AG20443 (cell line): ENCODE results near the gene ADAMTS16.
A peak's percentile ranks its signal among the peaks of the same experiment; 100 is the strongest.

Experiments used
- DNase-seq: peaks from one replicate; pipeline ENCODE4 v3.0.0; 2012; ENCODE audit warnings: low spot score, mixed read lengths

The ADAMTS16 gene

DNA sequence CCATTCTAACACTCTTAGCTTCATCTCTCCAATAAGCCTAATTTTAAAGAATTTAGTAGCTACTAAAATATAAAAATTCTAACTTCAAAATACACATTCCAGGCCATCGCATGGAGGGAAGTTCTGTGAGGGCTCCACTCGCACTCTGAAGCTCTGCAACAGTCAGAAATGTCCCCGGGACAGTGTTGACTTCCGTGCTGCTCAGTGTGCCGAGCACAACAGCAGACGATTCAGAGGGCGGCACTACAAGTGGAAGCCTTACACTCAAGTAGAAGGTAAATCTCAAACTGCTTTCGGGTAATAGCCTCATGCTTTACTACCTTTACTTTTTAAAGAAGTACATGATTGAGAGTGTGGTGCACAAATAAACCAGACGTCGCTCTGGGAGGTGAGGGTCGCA lies 94.8 kb downstream of the ADAMTS16 start:
- DNase-seq = no peak

DNA sequence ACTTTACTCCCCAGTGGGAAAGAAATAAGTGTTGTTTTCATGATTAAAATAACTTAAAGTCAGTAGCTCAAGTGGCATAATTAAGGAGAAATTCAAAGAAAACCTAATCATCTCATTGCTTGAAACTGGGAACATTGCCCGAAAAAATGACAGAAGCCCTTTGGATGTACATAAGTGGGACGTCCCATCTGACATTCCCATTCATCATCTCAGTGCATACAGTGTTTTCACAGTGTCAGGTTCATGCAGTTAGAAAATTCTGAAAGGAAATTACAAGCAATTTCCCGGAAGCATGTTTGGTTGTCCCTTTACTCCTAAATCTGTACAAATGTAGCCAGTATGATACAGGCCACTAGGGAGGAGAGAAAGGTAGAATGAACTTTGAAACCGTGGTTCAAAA lies 95.6 kb downstream of the ADAMTS16 start:
- DNase-seq = no peak

DNA sequence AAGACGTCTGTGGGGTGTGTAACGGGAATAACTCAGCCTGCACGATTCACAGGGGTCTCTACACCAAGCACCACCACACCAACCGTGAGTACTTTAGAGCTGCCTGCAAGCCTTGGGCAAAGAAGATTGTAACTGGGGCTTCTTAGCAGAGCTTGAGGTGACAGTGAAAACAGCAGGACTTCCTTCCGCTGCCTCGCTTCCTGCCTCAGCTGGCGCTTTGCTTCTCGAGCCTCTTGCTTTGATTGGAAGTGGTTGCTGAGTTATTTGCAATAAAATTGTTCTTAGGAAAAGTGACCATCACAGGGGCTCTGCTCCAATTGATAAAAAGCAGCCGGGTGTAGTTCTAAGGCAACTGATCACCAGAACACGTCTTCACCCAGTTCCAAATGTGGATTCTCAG lies 99.1 kb downstream of the ADAMTS16 start:
- DNase-seq = no peak

DNA sequence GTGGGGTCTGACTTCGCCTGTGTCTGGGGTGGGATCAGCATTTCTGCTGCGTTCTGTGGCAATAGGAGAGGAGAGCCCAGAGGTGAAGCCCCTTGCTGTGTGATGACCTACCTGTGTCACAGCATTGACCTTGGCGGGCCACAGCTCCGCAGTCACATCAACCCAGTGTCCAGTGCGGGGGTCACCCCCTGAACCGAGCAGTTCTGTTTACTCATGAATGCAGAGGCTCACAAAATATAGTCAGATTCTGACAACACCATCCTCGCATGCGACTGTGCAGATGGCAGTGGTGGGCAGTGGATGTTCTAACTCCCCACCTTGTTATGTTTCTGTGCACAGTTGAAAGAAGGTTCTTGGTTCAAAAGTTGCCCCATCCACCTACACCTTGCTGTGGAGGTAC lies 100.1 kb downstream of the ADAMTS16 start:
- DNase-seq = no peak

DNA sequence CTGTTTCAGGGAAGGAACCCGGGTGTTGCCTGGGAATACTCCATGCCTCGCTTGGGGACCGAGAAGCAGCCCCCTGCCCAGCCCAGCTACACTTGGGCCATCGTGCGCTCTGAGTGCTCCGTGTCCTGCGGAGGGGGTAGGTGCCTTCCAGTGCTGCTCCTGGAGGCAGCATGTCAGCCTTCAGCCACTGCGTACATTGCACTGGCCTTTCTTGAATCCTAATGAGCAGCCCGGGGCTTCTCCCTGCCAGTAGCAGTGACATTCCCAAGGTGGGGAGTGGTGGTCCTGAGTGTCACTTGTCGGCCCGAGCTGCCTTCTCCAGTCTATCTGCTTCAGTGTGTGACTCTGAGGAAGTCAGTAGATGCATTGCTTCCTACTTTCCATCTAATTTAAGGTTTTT lies 101.9 kb downstream of the ADAMTS16 start:
- DNase-seq = no peak

DNA sequence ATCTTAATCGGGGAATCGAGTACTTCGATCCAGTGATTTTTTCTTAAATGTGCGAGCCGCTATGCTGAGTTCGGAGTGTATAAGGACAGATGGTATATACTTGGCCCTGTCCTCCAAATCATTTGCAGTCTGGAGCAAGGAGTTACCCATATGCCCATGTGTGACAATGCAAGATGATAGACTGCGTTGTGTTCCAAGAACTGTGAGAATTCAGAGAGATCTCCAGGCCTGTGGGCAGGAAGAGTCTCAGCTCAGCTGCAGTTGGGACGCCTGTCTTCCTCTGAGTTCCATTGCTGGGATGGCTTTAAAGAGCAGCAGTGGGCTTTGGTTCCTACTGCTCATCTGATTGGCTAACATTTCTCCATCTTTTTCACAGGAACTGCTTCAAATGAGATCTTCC lies 106.6 kb downstream of the ADAMTS16 start:
- no peak for DNase-seq

DNA sequence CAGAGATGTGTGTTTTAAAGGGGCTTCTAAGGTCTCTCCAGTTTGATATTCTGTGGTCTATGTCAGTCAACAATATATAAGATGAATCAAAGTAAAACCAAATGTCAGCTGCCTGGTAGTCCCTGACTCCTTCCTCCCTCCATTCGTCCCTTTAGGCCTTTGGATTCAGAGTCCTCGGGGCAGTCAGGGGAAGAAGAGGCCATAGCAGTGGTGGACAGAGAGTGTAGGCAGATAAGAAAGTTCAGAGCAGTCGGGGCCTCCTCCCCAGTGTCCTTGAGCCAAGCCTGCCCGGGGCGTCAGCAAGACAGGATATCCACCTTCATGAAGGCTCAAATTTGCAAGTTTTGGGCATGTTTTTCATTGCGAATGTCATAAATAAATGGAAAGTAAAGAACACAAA lies 110.6 kb downstream of the ADAMTS16 start:
- no peak for DNase-seq

DNA sequence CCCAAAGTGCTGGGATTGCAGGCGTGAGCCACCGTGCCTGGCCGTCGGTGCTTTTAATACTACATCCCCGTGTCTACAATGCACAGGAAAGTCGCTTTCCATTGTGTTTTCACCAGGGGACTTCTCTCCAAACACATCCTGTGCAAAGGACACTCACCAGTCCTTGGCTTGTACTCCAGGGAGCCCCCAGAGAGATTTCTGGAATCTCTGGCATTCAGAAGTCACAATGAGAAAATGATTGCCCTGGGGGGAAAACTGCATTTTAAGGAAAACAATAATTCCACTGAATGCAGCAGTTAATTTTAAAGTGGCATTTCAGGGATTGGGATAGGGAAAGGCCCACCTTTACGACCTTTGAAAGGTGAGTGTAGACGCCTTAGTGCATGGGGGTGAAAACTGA lies 112.0 kb downstream of the ADAMTS16 start:
- no peak for DNase-seq

DNA sequence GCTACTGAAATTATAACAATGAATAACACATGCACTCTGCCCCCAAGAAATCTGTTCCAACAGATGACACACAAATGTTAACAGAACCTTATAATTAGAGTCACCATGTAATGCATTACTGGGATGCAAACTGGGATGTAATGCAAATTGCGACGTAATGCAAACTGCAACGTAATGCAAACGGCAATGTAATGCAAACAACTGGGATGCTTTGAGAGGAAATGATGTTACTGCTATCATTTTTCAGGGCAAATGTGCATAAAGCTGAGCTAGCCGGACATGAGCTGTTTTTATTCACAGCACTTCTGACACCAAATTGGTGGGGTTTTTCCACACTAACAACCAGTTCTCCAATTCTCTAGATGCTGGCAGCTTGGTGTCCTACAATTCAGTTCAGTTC lies 117.2 kb downstream of the ADAMTS16 start:
- DNase-seq = no peak

DNA sequence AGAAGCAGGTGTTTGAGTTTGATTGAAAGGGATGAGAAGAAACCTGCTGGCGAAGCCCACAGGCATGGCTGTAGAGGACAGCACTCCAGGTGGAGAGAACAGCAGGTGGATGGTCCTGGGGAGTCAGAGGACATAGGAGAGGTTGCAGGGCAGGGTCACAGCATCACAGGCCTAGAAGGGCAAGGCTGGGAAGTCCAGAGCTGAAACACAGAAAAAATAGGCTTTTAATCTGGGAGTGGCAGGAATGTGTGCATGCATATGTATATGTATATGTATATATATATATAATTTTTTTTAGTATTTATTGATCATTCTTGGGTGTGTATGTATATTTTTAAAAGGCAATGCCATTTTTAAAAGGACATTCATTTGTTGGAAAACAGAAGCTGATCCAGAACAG lies 118.4 kb downstream of the ADAMTS16 start:
- no peak for DNase-seq

DNA sequence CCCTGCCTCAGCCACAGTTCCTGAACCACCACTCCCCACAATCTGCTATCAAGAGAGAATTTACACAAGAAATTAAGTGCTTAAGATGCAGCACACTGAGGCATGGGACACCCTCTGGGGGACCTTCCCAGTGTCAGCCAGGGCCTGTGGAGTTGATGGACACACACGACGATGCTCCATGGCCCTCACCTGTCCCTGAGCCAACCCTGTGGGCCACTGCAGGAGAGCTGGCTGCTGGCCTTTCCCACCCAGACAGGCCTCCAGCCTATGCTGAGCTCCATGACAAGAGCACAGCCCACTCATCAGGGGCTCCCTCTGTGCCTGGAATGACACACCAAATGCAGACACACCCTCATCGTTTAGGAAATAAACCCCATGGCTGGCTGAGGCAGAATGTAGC lies 124.6 kb downstream of the ADAMTS16 start:
- DNase-seq = no peak

DNA sequence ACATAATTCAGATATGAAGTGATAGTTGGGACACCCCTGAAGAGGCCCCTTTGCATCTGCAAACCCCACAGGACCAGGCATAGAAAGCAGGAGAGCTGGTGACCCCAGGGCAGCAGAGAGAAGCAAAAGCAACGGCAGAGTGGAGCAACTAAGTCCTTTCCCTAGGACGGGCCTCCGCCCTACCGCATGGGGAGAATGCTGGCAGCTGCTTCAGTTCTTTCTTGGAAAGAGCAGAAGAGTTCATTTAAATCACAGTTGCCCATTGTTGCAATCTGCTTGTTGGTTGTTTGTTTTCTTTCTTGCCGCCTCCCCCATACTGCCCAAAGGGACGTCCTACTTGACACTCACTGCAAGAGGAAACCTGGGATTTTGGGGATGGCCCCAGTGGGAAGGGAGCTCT lies 126.2 kb downstream of the ADAMTS16 start:
- no peak for DNase-seq

DNA sequence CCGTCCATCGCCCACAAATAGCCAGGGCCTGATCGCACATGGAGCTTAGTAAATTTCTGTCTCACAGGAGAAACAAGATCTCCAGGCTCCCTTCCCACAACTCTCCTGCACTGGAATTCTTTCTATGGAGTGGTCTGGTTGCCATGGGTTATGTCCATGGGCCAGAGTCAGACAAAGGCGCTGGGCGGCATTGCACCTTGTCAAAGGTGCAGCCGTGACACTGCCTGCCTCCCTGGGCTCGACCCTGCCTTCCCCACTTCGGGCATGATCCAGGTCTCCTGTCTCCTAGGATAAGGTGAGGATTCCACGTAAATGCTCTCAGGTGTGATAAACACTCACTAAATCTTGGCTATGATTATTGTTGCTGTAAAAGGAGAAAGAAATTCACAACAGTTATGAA lies 130.0 kb downstream of the ADAMTS16 start:
- DNase-seq = no peak

DNA sequence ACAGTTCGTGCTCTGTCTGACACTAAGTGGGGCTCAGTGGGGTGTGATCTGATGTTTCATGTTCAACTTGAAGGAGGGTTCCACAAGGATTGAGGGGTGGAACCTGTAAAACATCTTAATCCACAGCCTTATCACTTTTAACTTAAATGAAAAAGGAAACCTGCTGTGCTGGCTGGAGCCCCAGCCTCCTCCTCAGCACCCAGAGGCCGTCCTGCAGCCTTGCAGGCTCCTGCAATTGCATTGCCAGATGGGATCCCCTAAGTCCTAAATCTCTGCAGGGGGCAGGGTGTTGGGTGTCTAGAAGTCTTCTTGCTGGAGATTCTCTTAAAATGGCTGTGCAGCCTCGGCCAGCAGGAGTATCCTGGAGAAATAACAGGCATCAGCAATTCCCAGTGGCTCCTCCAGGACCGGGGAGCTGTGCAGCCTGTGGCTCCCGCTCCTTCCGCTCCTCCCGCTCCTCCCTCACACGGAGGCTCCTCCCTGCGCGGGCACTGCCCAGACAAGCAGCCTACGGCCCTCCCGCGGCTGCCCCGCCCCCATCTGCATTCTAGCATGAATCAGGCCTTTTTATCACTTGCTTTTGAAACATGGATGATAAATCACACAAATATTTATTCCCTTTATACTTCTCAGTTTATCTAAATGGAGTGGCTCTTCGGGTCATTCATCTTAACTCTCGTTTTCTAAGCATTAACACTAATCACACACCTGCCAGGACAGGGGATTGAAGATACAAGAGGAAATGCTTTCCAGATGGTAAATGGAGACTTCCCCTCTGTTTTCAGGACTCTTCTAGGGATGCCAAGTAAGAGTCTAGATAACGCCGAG lies 131.0 kb downstream of the ADAMTS16 start:
- DNase-seq = peak; percentile 91

DNA sequence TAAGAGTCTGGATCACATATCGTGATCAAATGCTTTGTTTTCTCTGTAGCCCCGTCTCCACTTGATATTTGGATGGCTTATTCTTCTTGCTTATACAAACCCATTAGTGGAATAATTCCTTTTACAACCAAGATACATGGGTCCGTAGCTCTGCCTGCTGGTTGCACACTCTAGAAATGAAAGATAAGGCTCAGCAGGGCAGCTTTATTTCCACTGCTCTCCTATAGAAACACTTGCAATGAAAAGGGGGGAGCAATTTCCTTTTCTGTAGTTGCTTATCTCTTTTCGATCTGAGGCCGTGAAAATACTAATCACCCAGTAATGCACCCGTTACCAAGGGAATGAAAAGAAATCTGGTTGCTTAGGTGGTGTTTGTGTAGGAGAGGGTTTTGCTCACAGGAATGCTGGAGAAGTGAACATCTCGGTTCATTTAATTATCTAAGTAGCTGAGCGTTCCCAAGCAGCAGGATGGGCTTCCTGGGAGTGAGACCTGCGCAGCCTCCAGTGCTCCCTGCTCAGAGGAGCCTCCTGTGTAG lies 131.7 kb downstream of the ADAMTS16 start:
- no peak for DNase-seq

DNA sequence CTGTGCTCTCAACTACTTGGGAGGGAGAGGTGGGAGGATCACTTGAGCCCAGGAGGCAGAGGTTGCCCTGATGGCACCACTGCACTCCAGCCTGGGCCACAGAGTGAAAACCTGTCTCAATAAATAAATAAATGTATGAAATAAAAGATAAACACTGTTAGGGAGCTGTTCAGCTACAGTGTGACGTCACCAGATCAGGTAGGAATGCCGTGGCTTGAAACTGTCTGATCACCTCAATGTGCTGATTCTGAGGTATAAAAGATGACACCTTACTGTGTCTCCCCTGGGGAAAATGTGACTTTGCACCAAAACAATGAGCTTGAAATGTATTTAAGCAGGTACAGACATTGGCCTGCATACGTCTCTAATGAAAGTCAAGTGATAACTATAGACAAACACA lies 133.3 kb downstream of the ADAMTS16 start:
- DNase-seq = no peak

DNA sequence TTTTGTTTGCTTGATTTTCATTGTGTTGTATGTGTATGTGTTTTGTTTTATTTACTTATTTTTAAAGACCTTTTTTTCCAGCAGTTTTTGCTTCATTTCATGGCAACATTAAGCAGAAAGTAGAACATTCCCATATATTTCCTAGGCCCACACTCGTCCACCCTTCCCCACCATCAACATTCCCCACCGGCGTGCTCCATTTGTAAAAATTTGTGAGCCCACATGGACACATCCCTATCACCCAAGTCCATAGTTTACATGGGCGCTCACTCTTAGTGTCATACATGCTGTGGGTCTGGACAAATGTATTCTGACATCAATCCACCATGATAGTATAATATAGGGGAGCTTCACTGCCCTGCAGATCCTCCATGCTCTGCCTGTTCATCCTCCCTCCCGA lies 133.8 kb downstream of the ADAMTS16 start:
- DNase-seq = no peak

DNA sequence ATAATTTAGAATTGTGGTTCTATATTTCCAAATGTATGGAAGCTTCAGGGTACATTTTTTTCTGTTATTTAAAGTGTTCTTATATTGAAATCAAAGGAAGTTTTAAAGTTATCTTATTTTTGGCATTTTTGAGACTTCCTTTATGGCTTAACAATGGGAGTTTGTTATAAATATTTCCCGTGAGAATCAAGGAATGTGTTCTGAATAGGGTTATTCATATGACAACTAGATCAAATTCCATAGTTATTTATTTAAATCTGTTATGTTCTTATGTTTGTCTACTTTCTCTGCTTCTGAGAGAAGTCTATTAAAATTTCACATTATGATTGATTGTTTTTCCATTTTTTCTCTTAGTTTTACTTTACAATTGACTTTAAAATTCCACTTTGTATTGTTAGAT lies 135.1 kb downstream of the ADAMTS16 start:
- no peak for DNase-seq

DNA sequence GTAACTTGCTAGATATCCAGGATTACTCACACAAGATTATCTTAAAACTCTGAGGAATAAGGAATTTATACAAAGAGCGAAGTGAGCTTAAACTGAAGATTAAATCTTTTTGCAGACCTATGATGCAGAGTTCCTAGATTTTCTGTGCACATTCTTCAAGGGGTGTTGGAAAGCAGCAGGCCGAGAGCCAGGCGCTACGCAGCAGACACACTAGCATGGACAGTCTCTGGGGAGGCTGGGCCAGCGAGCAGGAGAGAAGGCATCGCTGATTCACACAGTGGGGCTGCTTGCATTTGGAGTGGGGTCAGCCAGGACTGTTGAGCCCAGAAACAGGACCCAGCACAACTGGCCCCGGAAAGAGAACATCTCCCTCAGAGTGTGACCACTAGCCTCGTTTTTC lies 136.3 kb downstream of the ADAMTS16 start:
- no peak for DNase-seq

DNA sequence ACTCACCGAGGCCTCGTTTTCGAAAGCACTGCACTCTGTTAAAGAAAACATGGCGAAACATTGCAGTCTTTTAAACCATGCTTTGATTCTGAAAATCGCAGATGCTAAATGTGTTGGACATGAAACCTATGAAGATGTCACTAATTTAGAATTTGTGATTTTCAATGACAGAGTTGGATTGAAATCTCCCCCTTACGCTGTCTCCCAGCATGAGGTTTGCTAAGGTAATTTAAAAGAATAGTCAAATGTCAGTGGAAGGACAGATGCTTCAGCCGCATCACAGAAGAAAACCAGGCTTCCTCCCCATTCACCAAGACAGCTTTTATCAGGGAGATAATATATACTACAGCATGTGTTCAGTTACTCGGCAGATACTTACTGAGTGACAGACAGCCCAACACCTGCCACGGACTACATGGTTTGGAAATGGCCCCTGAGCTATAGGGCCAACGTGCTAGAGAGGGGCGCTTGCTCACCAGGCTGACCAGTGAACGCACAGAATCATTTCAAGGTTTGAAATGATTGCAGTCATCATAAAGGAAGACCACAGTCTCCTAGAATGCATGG lies 136.9 kb downstream of the ADAMTS16 start:
- no peak for DNase-seq

DNA sequence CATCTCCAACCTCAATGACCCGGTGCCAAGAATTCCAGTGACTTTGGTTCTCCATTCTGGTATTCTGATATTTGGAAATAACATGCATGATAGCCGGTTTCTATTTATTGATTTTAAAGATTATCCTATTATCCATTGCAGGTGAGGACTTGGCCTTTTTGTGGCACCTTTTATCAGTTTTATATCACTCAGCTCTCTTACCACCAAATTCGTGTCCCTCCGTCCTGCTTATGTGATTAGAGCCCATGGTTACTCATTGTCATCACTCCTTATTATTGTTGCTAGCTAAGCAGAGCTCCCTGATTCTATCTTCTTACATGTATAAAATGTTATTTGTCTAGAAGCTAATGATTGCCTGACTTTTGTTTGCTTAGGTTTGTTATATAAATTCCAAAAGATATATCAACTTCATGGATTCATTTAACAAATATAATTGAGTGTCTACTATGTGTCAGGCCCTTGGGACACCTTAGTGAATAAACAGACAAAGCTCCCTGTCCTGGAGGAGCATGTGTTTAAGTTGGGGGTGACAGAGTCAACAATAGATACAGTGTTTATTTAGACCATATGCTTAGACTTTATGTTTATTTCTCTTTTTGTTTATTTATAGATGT lies 138.2 kb downstream of the ADAMTS16 start:
- no peak for DNase-seq

DNA sequence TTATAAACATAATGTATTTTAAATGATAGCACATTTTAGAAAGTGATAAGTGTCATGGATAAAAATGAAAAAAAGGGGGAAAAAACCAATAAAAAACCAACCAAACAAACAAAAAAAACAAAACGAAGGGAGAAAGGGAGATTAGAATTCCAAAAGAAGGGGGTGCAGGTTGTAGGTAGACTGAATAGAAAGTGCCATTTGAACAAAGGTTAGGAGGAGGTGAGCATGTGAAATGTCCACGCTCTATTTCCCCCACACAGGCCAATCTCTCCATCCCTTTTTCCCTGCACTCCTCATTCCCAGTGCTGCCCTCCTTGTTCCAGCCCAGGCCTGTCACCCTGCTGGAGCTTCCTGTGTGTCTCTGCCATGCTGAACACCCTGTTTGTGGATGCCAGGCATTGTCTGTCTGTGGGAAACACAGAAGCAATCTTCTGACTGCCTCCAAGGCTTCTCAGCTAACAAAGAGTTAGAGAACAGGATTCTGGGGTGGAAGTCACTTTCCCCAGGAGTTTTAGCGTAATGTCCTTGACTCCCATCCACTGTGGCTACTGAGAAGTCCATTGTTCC lies 138.8 kb downstream of the ADAMTS16 start:
- no peak for DNase-seq

DNA sequence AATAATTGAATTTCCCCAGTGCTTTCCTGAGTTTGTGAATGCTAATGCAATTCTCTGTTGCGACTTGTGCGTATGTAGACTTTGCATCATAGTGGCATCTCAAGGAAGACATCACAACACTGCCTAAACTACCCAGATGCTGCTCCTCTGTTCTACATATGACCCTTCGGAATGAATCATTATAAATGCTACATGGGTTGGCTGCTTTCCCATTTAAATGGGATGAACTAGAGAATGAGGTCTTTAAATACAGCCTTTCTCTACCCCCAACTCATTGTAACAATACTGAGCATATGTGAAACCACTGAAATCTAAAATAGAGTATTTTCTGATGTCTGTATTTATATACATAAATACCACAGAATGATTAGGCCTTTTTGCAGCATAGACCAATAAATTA lies 145.8 kb downstream of the ADAMTS16 start:
- no peak for DNase-seq
